SK-N-SH (cell line): ENCODE data around the gene ATP1B1. TPM values are rescaled to one million over a fixed set of nuclear protein-coding genes. Genes with fewer than 3 reads are reported as not detected.

Experiments used
- CTCF ChIA-PET: fragments of 300-600, 350-600 bp; formaldehyde crosslinking; extraction: SDS; loops from one replicate; lab custom pipeline; 2021; lab: Yijun Ruan, JAX
- POLR2A ChIA-PET: fragments of 350-600 bp; sonication (Branson Sonifier 250); formaldehyde crosslinking; extraction: SDS; loops from one replicate; lab custom pipeline; 2020; ENCODE audit warnings: antibody characterized with exemption, inconsistent platforms; lab: Yijun Ruan, JAX
- DNase-seq: peaks from one replicate; pipeline ENCODE4 v3.0.0; 2012
- H2AFZ ChIP-seq: fragments of 200-600 bp; sonication (generic); 2 replicates; pipeline ENCODE4 v1.8.1; 2016; ENCODE audit warnings: antibody characterized with exemption, mild to moderate bottlenecking, low read depth
- H3F3A ChIP-seq: fragments of 200-600 bp; sonication (generic); replicated peaks from 2 replicates; pipeline ENCODE3; 2016; ENCODE audit warnings: antibody characterized with exemption, mild to moderate bottlenecking; ENCODE audit not compliant: insufficient read depth
- H3K27ac ChIP-seq, 2 experiments: fragments of 200-500 bp in 1 of 2; fragments of 200-600 bp in 1 of 2; sonication (Bioruptor generic) in 1 of 2; sonication (generic), shearing (Covaris generic) in 1 of 2; 2 replicates each; pipeline versions ENCODE4 v1.5.1 to v1.6.1; 2014 to 2016; ENCODE audit warnings: low read depth in 2 of 2, inconsistent platforms in 1 of 2, low read length in 1 of 2, mild to moderate bottlenecking in 1 of 2, mixed read lengths in 1 of 2
- H3K27me3 ChIP-seq: fragments of 200-600 bp; sonication (generic), shearing (Covaris generic); 2 replicates; pipeline ENCODE4 v1.6.1; 2016; ENCODE audit warnings: mixed run types; ENCODE audit not compliant: insufficient read depth
- H3K36me3 ChIP-seq, 2 experiments: fragments of 200-500 bp in 1 of 2; fragments of 200-600 bp in 1 of 2; sonication (Bioruptor generic) in 1 of 2; sonication (generic) in 1 of 2; replicated peaks in 1 of 2; 2 replicates each; pipeline versions ENCODE3 to v1.5.1; 2014 to 2016; ENCODE audit warnings: low read length in 1 of 2, mild to moderate bottlenecking in 1 of 2; ENCODE audit not compliant: insufficient read depth in 2 of 2, control insufficient read depth in 1 of 2
- H3K4me1 ChIP-seq, 2 experiments: fragments of 200-500 bp in 1 of 2; fragments of 200-600 bp in 1 of 2; sonication (Bioruptor generic) in 1 of 2; sonication (generic), shearing (Covaris generic) in 1 of 2; 2 replicates each; pipeline versions ENCODE4 v1.5.1 to v1.6.1; 2014 to 2016; ENCODE audit warnings: low read depth in 1 of 2, low read length in 1 of 2, mixed run types in 1 of 2; ENCODE audit not compliant: insufficient read depth in 2 of 2, control insufficient read depth in 1 of 2
- H3K4me2 ChIP-seq: fragments of 200-600 bp; sonication (generic), shearing (Covaris generic); 2 replicates; pipeline ENCODE4 v1.6.1; 2017; ENCODE audit warnings: mixed run types
- H3K4me3 ChIP-seq, 2 experiments: fragments of 200-500 bp in 1 of 2; fragments of 200-600 bp in 1 of 2; sonication (Bioruptor generic) in 1 of 2; sonication (generic), shearing (Covaris generic) in 1 of 2; 2 replicates each; pipeline versions ENCODE4 v1.5.1 to v1.8.1; 2014 to 2016; ENCODE audit warnings: low read depth in 2 of 2, inconsistent platforms in 1 of 2, low read length in 1 of 2, mild to moderate bottlenecking in 1 of 2, mixed read lengths in 1 of 2, moderate library complexity in 1 of 2
- H3K79me2 ChIP-seq: fragments of 200-600 bp; sonication (generic); 2 replicates; pipeline ENCODE4 v1.8.1; 2017; ENCODE audit warnings: mild to moderate bottlenecking; ENCODE audit not compliant: insufficient read depth
- H3K9ac ChIP-seq: fragments of 200-600 bp; sonication (generic); 2 replicates; pipeline ENCODE4 v1.6.1; 2017; ENCODE audit warnings: mixed run types
- H3K9me2 ChIP-seq: fragments of 200-600 bp; sonication (generic); 2 replicates; pipeline ENCODE4 v1.6.1; 2017; ENCODE audit warnings: mixed run types
- H3K9me3 ChIP-seq: fragments of 200-600 bp; sonication (generic); 2 replicates; pipeline ENCODE4 v1.6.1; 2017; ENCODE audit warnings: mixed run types, mild to moderate bottlenecking, moderate library complexity
- H4K20me1 ChIP-seq: fragments of 200-600 bp; sonication (generic); 2 replicates; pipeline ENCODE4 v1.6.1; 2017; ENCODE audit warnings: mild to moderate bottlenecking, mixed run types; ENCODE audit not compliant: insufficient read depth
- ELF1 ChIP-seq: IDR thresholded peaks from 2 replicates; pipeline ENCODE4 v1.4.0; 2012
- EP300 ChIP-seq, 2 experiments: IDR thresholded peaks; 2 replicates each; pipeline versions ENCODE4 v1.4.0 to v1.6.1; 2012; ENCODE audit warnings: borderline replicate concordance in 1 of 2, low read depth in 1 of 2, low read length in 1 of 2
- FOXJ3 ChIP-seq: sonication (generic); formaldehyde crosslinking; IDR thresholded peaks from 2 replicates; pipeline ENCODE4 v1.5.1; 2020; ENCODE audit warnings: mild to moderate bottlenecking, missing genetic modification reagents
- MEF2A ChIP-seq: IDR thresholded peaks from 2 replicates; pipeline ENCODE4 v1.4.0; 2012; ENCODE audit warnings: low read depth, borderline replicate concordance
- NRF1 ChIP-seq: IDR thresholded peaks from 2 replicates; pipeline ENCODE4 v1.6.1; 2012; ENCODE audit warnings: low read depth, mild to moderate bottlenecking, low read length
- PBX3 ChIP-seq: IDR thresholded peaks from 2 replicates; pipeline ENCODE4; 2012
- POLR2AphosphoS5 ChIP-seq: IDR thresholded peaks from 2 replicates; pipeline ENCODE4 v1.6.1; 2012; ENCODE audit warnings: low read depth, low read length
- RAD21 ChIP-seq: IDR thresholded peaks from 2 replicates; pipeline ENCODE4 v1.6.1; 2012; ENCODE audit warnings: mild to moderate bottlenecking, low read length
- REST ChIP-seq: IDR thresholded peaks from 2 replicates; pipeline ENCODE4 v1.6.1; 2012; ENCODE audit warnings: mild to moderate bottlenecking, low read depth, low read length, moderate library complexity
- TAF1 ChIP-seq: IDR thresholded peaks from 2 replicates; pipeline ENCODE4 v1.6.1; 2012; ENCODE audit warnings: low read depth, mild to moderate bottlenecking, low read length, moderate library complexity, borderline replicate concordance
- TEAD4 ChIP-seq: IDR thresholded peaks from 2 replicates; pipeline ENCODE4 v1.4.0; 2012; ENCODE audit warnings: mild to moderate bottlenecking, borderline replicate concordance; ENCODE audit not compliant: insufficient read depth
- USF1 ChIP-seq: IDR thresholded peaks from 2 replicates; pipeline ENCODE4 v1.4.0; 2012; ENCODE audit warnings: low read depth, borderline replicate concordance
- USF2 ChIP-seq: fragments of 150-350 bp; IDR thresholded peaks from 2 replicates; pipeline ENCODE4 v1.6.1; 2017; ENCODE audit warnings: antibody characterized with exemption, low read length, low read depth, borderline replicate concordance
- whole genome bisulfite sequencing: methylation state at CpG from one replicate; pipeline ENCODE4 v1.1.6; 2017; ENCODE audit warnings: low lambda C conversion rate; 5-methylcytosine and 5-hydroxymethylcytosine counted together
- polyA plus RNA-seq, 3 experiments: library from polyadenylated mRNA; depleted of rRNA; stranded (reverse); fragments of >200 nt; gene quantifications; 2 replicates each; pipeline ENCODE4 v1.2.3, GENCODE V29; 2012

ATP1B1 gene
- polyA plus RNA-seq, 1 of the 3 experiments (the other 2 are of a cell fraction): 49.5 TPM

- no peak for TF ChIP-seq USF1
- no peak for TF ChIP-seq POLR2AphosphoS5
- TF ChIP-seq TEAD4: no peak
- no peak for TF ChIP-seq TAF1
- no peak for TF ChIP-seq REST
- TF ChIP-seq EP300 (IDR thresholded peaks at IDR 0.05; ENCODE audit: borderline replicate concordance in 1 of 2, low read depth in 1 of 2, low read length in 1 of 2): no peak
- TF ChIP-seq USF2: no peak
- TF ChIP-seq NRF1: no peak
- TF ChIP-seq FOXJ3 (CRISPR knock-in tag): no peak
Measured at GRCh38 chr1:169144941-169145626, 38.6 kb downstream of the ATP1B1 start (continued).

- no peak overlapping the region for H2AFZ ChIP-seq
- 77% methylated on average over 1 of the region's 1 CpG for WGBS
Measured at GRCh38 chr1:169146576-169147214, 40.2 kb downstream of the ATP1B1 start.

More at GRCh38 chr1:169146576-169147214, 40.2 kb downstream of the ATP1B1 start:
- Histone ChIP-seq H3K27me3 (no peaks in the 10 kb centered on the region), H3K4me1 (peaks cover 0 to 4% of the 10 kb centered on the region in 2 experiments; a peak in 1 of 4 replicates), H3K4me3 (no peak overlapping the region), H3K4me2 (no peak overlapping the region), H3K27ac (no peak overlapping the region), H3K36me3 (peaks cover 0 to 4% of the 10 kb centered on the region in 2 experiments), H3K9me3 (no peaks in the 10 kb centered on the region), H3F3A (no peaks in the 10 kb centered on the region), H3K9me2 (no peaks in the 10 kb centered on the region), H4K20me1 (no peaks in the 10 kb centered on the region), H3K9ac (no peak overlapping the region)
- ChIA-PET POLR2A (no interaction called here), CTCF (interaction anchor here (0.9 kb wide), 1 partner anchor 19 kb away, joined by 3 read pairs; no protein-coding TSS in a partner anchor)
- no peak for DNase-seq
- no peak for TF ChIP-seq PBX3
- no peak for TF ChIP-seq USF2
- TF ChIP-seq ELF1: no peak
- no peak for TF ChIP-seq MEF2A
- no peak for TF ChIP-seq RAD21
- TF ChIP-seq, all 33 proteins: peak for 0
- H3K79me2 ChIP-seq: no peaks in the 10 kb centered on the region
